LNCaP clone FGC (cell line): ENCODE results near the gene RASA2.
A peak's percentile ranks its signal among the peaks of the same experiment; 100 is the strongest.

ENCODE experiments used
- DNase-seq: peaks from one replicate; pipeline ENCODE4 v3.0.0-alpha.2; 2011; ENCODE audit warnings: low read depth
- H3K4me3 ChIP-seq: 2 replicates; pipeline ENCODE4 v1.5.1; 2011; ENCODE audit warnings: mild to moderate bottlenecking, low read depth, low read length, control low read depth
- TF ChIP-seq, protein P1 (sequence below): IDR thresholded peaks from 2 replicates; pipeline ENCODE4 v1.5.1; 2012; ENCODE audit warnings: mild to moderate bottlenecking; ENCODE audit not compliant: control insufficient read depth, insufficient read depth; ENCODE audit errors: extremely low read depth

RASA2 gene, protein sequence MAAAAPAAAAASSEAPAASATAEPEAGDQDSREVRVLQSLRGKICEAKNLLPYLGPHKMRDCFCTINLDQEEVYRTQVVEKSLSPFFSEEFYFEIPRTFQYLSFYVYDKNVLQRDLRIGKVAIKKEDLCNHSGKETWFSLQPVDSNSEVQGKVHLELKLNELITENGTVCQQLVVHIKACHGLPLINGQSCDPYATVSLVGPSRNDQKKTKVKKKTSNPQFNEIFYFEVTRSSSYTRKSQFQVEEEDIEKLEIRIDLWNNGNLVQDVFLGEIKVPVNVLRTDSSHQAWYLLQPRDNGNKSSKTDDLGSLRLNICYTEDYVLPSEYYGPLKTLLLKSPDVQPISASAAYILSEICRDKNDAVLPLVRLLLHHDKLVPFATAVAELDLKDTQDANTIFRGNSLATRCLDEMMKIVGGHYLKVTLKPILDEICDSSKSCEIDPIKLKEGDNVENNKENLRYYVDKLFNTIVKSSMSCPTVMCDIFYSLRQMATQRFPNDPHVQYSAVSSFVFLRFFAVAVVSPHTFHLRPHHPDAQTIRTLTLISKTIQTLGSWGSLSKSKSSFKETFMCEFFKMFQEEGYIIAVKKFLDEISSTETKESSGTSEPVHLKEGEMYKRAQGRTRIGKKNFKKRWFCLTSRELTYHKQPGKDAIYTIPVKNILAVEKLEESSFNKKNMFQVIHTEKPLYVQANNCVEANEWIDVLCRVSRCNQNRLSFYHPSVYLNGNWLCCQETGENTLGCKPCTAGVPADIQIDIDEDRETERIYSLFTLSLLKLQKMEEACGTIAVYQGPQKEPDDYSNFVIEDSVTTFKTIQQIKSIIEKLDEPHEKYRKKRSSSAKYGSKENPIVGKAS

DNA sequence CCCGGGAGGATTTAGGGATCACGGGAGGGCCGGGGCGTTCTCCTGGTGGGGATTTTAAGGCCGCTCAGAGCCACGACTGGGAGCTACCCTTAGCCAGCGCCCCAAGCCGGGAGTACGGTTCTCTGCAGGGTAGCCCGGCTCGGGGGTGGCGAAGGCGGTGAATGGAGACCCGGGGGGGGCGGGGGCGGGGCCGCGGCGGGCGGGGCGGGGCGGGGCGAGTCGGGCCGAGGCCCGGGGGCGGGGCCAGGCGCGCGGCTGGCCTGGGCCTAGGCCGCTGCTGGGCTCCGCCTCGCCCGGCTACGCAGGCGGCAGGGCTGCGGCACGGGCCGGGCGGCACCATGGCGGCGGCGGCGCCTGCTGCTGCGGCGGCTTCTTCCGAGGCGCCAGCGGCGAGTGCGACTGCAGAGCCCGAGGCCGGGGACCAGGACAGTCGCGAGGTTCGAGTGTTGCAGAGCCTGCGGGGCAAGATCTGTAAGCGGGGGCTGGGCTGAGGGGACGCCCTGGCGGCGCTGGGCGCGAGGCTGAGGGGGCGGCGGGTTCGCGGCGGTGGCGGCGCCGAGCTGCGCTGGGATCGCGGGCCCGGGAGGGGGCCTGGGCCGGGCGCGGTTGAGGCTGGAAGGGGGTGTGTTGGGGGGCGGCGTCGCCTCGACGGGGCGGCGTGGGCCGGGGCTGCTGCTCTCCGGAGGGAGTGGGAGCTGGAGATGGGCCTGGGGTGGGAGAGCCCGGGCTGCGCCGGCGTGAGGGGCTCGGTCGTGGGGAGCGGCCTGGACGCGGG, at the start of gene RASA2:
TSS of gene RASA2 (plus strand) at position 282 of the 775 bp plus-strand sequence. CDS start at position 339, 57 bp downstream.
- TF ChIP-seq, protein P1, sequence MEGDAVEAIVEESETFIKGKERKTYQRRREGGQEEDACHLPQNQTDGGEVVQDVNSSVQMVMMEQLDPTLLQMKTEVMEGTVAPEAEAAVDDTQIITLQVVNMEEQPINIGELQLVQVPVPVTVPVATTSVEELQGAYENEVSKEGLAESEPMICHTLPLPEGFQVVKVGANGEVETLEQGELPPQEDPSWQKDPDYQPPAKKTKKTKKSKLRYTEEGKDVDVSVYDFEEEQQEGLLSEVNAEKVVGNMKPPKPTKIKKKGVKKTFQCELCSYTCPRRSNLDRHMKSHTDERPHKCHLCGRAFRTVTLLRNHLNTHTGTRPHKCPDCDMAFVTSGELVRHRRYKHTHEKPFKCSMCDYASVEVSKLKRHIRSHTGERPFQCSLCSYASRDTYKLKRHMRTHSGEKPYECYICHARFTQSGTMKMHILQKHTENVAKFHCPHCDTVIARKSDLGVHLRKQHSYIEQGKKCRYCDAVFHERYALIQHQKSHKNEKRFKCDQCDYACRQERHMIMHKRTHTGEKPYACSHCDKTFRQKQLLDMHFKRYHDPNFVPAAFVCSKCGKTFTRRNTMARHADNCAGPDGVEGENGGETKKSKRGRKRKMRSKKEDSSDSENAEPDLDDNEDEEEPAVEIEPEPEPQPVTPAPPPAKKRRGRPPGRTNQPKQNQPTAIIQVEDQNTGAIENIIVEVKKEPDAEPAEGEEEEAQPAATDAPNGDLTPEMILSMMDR: no peak
- H3K4me3 ChIP-seq: peak within 1 kb of the TSS; percentile 51
- no peak for DNase-seq

DNA sequence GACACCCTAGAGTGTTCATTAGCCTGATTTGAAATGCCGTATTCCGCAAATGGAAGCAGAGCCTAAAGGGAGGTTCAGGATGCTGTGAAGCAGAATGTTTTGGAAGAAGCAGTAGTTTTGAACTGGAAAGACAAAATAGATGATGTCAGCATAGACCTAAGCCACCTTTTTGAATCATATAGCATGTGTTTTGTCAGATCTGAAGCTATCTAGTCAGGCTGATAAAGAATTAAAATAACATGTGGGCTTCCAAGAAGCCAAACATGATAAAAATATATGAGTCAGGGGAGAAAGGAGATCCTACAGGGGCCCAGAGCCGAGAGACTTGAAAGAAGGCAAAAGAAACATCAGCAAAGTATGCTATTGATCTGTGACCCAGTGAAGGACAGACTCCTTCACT, 47.2 kb upstream of the RASA2 start:
- TF ChIP-seq, protein P1: no peak
- no peak overlapping the region for H3K4me3 ChIP-seq
- no peak for DNase-seq

DNA sequence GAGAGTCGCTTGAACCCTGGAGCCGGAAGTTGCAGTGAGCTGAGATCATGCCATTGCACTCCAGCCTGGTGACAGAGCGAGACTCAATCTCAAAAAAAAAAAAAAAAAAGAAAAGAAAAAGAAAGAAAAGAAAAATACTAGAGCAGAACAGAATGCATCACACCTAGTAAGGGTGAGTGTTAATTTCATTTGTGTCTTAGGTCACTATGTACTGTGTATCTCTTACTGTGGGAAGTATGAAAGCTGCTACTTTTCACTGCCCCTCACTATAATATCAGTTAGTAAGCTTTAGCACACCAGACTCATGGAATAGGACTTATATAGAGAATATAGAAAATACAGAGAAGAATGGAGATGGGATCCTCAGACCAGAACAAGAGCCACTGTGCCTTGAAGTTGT, 45.9 kb upstream of the RASA2 start:
- TF ChIP-seq, protein P1: no peak
- DNase-seq: no peak
- no peak overlapping the region for H3K4me3 ChIP-seq

DNA sequence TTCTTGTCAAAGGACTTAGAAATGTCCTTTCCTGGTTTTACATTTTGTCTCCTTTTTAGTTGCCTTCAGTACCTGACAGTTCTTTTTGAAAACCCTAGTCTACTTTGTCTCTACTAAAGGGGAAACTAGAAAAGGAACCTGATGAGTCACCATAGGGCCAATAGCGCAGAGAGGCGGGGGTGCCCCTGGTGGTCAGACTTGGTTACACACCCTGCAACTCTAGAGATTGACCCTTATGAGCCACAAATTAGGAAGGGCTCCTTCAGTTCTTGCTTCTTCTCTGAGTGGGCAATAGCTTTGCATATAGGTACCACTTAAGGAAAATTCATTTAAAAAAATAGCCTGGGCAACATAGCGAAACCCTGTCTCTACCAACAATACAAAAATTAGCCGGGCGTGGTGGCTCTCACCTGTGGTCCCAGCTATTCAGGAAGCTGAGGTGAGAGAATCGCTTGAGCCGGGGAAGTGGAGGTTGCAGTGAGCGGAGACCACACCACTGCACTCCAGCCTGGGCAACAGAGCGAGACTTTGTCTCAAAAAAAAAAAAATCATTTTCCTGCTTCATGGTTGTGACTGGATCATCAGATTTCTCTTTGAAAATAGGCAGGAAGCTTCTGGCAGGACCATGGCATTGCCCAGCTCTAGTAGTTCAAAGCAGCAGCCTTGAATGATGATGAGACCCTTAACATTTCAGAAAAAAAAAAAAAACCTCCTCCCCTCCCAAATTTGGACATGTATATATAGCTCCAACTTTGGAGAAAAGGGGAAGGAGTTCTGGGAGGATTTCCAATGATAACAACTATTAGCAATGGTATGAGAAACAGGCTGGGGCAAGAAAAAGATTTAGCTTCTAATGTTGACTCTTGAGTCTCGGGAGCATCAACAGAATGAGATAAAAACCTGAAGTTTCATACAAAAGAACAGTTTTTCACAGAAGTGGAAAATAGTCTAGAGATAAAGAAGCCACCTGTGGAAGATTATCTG, 45.2 kb upstream of the RASA2 start:
- H3K4me3 ChIP-seq: no peak overlapping the region
- DNase-seq: no peak
- TF ChIP-seq, protein P1: peak; percentile 36

DNA sequence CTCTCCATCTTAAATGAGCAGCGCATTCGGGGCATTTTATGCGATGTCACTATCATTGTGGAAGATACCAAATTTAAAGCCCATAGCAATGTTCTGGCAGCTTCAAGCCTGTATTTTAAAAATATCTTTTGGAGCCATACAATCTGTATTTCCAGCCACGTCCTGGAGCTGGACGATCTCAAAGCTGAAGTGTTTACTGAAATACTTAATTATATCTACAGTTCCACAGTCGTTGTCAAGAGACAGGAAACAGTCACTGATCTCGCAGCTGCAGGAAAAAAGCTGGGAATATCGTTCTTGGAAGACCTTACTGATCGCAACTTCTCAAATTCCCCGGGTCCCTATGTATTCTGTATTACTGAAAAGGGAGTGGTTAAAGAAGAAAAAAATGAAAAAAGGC, 44.4 kb upstream of the RASA2 start:
- TF ChIP-seq, protein P1: no peak
- no peak overlapping the region for H3K4me3 ChIP-seq
- no peak for DNase-seq
